ENCODE measurements around the gene ACTMAP. TPM values are rescaled to one million over a fixed set of nuclear protein-coding genes. Genes with fewer than 3 reads are reported as not detected.

Gene ACTMAP
- total and polyA plus RNA-seq, 4 donors = 5.3 to 27.7 (median 15.3) TPM

- Histone ChIP-seq H3K4me3 (peak overlapping the region; percentile 79), H3K36me3 (ENCODE audit: control insufficient read depth in 4 of 4, insufficient read depth in 4 of 4, low read length in 4 of 4) (peaks cover 0 to 5% (median 0%) of the 10 kb centered on the region in 4 donors), H3K9ac (ENCODE audit: insufficient read depth in 1 of 2, low read length in 2 of 2) (peak overlapping the region; percentile 74 to 92), H3K27ac (ENCODE audit: low read depth in 1 of 2, low read length in 1 of 2) (peak overlapping the region; percentile 93 to 95), H3K4me1 (ENCODE audit: control insufficient read depth in 5 of 5, insufficient read depth in 5 of 5, low read length in 5 of 5) (peaks cover 12 to 47% (median 20%) of the 10 kb centered on the region in 5 donors), H3K27me3 (ENCODE audit: control insufficient read depth in 3 of 3, insufficient read depth in 3 of 3, low read length in 2 of 3) (no peaks in the 10 kb centered on the region), H3K9me3 (ENCODE audit: control insufficient read depth in 4 of 4, insufficient read depth in 3 of 4, low read length in 3 of 4) (no peaks in the 10 kb centered on the region)
- 1 to 3% methylated on average over 20 of the region's 20 CpGs for WGBS, 2 donors
- DNase-seq (peak in 2 of 3 donors; percentile 18 to 39), ATAC-seq (ENCODE audit: insufficient read depth, low FRiP score) (no peak)
- TF ChIP-seq CTCF (IDR thresholded peaks at IDR 0.05; ENCODE audit: control extremely low read depth, extremely low read depth) = no peak
Observed at GRCh38 chr19:40717325-40717879, 32.9 kb downstream of the ACTMAP start.

DNA sequence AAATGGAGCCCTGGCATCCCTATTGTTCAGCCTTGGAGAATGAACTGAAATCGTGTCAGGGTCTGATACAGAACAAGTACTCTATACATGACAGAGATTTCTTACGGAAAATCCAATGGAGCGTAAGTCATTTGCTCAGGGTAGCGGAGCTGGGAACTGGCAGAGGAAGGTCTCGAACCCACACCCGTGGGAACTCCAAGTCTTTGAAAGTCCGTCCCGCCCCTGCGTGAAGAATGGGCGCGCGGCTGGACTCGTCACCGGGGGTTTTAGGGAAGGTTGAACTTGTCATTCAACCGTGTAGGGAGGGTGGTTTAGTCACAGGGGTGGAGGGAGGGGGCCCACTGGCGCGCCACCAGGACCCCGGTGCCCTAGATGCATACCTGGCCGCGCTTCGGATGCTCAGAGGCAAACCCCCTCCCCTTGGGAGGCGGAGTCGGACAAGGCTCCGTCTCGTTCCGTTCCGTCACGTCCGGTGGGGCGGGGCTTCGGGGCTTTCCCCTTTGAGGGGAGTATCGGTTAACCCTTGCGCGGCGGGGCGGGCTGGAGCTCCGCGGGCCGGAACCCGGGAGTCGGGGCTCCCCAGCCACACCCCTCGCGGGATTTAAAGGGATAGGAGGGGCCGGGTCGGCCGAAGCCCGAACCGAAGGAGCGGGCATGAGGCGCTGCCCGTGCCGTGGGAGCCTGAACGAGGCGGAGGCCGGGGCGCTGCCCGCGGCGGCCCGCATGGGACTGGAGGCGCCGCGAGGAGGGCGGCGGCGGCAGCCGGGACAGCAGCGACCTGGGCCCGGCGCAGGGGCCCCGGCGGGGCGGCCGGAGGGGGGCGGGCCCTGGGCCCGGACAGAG is 33.6 kb downstream of the ACTMAP start, which contains the start of the genes COQ8B and ITPKC:
TSS of gene COQ8B (minus strand) at position 405 of the 843 bp plus-strand sequence. CDS start 2,254 bp downstream, outside the sequence.
TSS of gene ITPKC (plus strand) at position 631 of the 843 bp plus-strand sequence. CDS start at position 655, 24 bp downstream.
- WGBS, 2 donors = 0 to 1% methylated on average over 65 to 76 of the region's 76 CpGs
- Histone ChIP-seq H3K36me3 (ENCODE audit: control insufficient read depth in 4 of 4, insufficient read depth in 4 of 4, low read length in 4 of 4) (peaks cover 0 to 5% (median 0%) of the 10 kb centered on the region in 4 donors), H3K9me3 (ENCODE audit: control insufficient read depth in 4 of 4, insufficient read depth in 3 of 4, low read length in 3 of 4) (no peaks in the 10 kb centered on the region), H3K4me1 (ENCODE audit: control insufficient read depth in 5 of 5, insufficient read depth in 5 of 5, low read length in 5 of 5) (peaks cover 6 to 47% (median 20%) of the 10 kb centered on the region in 5 donors), H3K27me3 (ENCODE audit: control insufficient read depth in 3 of 3, insufficient read depth in 3 of 3, low read length in 2 of 3) (no peaks in the 10 kb centered on the region), H3K9ac (ENCODE audit: insufficient read depth in 1 of 2, low read length in 2 of 2) (peak within 1 kb of the TSS; percentile 92 to 94), H3K4me3 (peak within 1 kb of the TSS; percentile 79), H3K27ac (ENCODE audit: low read depth in 1 of 2, low read length in 1 of 2) (peak within 1 kb of the TSS; percentile 93 to 95)
- no peak for TF ChIP-seq CTCF (IDR thresholded peaks at IDR 0.05; ENCODE audit: control extremely low read depth, extremely low read depth)
- DNase-seq = peak; percentile 99
- ATAC-seq (ENCODE audit: insufficient read depth, low FRiP score) = peak; percentile 76

DNA sequence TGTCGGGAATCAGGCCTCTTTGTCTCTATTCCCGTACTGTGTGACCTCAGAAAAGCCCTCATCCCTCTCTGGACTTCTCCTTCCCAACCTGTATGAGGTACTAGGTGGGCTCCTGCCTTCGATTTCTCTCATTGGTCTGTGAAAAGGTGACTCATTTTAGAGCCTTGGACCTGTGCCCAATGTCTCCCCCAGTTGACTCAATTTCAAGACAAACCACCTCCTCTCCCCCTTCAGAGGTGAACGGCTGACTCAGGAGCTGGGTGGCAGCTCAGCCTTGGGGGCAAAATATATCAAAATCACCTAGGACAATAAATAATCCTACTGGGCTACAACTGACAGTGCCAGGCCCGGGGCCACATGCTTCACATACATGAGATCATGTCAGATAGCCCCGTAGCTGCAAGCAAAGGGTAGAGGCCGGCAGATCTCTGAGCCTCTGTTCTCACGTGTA is 34.2 kb downstream of the ACTMAP start:
- no peak for DNase-seq

More for the DNA sequence above, 34.2 kb downstream of the ACTMAP start:
- Histone ChIP-seq H3K27me3 (ENCODE audit: control insufficient read depth in 3 of 3, insufficient read depth in 3 of 3, low read length in 2 of 3) (no peaks in the 10 kb centered on the region), H3K4me3 (peak overlapping the region; percentile 40), H3K27ac (ENCODE audit: low read depth in 1 of 2, low read length in 1 of 2) (peak overlapping the region; percentile 93 to 95), H3K9me3 (ENCODE audit: control insufficient read depth in 4 of 4, insufficient read depth in 3 of 4, low read length in 3 of 4) (no peaks in the 10 kb centered on the region), H3K36me3 (ENCODE audit: control insufficient read depth in 4 of 4, insufficient read depth in 4 of 4, low read length in 4 of 4) (peaks cover 0 to 9% (median 0%) of the 10 kb centered on the region in 4 donors), H3K4me1 (ENCODE audit: control insufficient read depth in 5 of 5, insufficient read depth in 5 of 5, low read length in 5 of 5) (peaks cover under 1 to 47% (median 20%) of the 10 kb centered on the region in 5 donors), H3K9ac (ENCODE audit: insufficient read depth in 1 of 2, low read length in 2 of 2) (peak overlapping the region; percentile 72 to 94)
- no peak for ATAC-seq (ENCODE audit: insufficient read depth, low FRiP score)
- no peak for TF ChIP-seq CTCF (IDR thresholded peaks at IDR 0.05; ENCODE audit: control extremely low read depth, extremely low read depth)
- WGBS, 2 donors = 5 to 8% methylated on average over 8 of the region's 8 CpGs
